HepG2 (cell line): ENCODE measurements around the gene SNAPC4. TPM values are rescaled to one million over a fixed set of nuclear protein-coding genes. Genes with fewer than 3 reads are reported as not detected.

Experiments used
- AHR ChIP-seq: IDR thresholded peaks from 2 replicates; pipeline ENCODE4 v1.6.1; 2018; ENCODE audit warnings: missing genetic modification reagents, missing compliant biosample characterization
- ATF7-NPFF ChIP-seq: sonication (generic); formaldehyde crosslinking; IDR thresholded peaks from 2 replicates; pipeline ENCODE4 v1.8.1; 2023; ENCODE audit warnings: mild to moderate bottlenecking, low read depth, missing genetic modification reagents, moderate library complexity
- FOXO4 ChIP-seq: sonication (generic); formaldehyde crosslinking; conservative IDR thresholded peaks from 2 replicates; pipeline ENCODE4 v1.8.1; 2023; ENCODE audit warnings: missing genetic modification reagents
- HNF1B ChIP-seq: sonication (generic); formaldehyde crosslinking; IDR thresholded peaks from 2 replicates; pipeline ENCODE4 v1.5.1; 2020; ENCODE audit warnings: mild to moderate bottlenecking, moderate library complexity, missing genetic modification reagents
- KLF11 ChIP-seq: IDR thresholded peaks from 2 replicates; pipeline ENCODE4 v1.6.1; 2016; ENCODE audit warnings: missing compliant biosample characterization
- MIXL1 ChIP-seq: IDR thresholded peaks from 2 replicates; pipeline ENCODE4 v1.6.1; 2016
- MXD3 ChIP-seq: IDR thresholded peaks from 2 replicates; pipeline ENCODE4 v1.6.1; 2016; ENCODE audit warnings: mild to moderate bottlenecking, missing biosample characterization, missing genetic modification reagents
- NR2C2 ChIP-seq: sonication (generic); formaldehyde crosslinking; IDR thresholded peaks from 2 replicates; pipeline ENCODE4 v1.4.0; 2020; ENCODE audit warnings: missing genetic modification reagents, mild to moderate bottlenecking, moderate library complexity, borderline replicate concordance
- PRMT3 ChIP-seq: sonication (generic); formaldehyde crosslinking; IDR thresholded peaks from 2 replicates; pipeline ENCODE4 v1.8.1; 2022; ENCODE audit warnings: low read depth, mild to moderate bottlenecking, moderate library complexity, missing genetic modification reagents, borderline replicate concordance
- SAP130 ChIP-seq: IDR thresholded peaks from 2 replicates; pipeline ENCODE4 v1.6.1; 2016; ENCODE audit warnings: low read depth
- TAF1 ChIP-seq: sonication (generic); formaldehyde crosslinking; IDR thresholded peaks from 2 replicates; pipeline ENCODE4 v1.4.0; 2020; ENCODE audit warnings: missing genetic modification reagents
- TCF7 ChIP-seq: sonication (generic); IDR thresholded peaks from 2 replicates; pipeline ENCODE4 v1.6.1; 2016; ENCODE audit warnings: antibody characterized with exemption, low read depth
- TCF7L2 ChIP-seq: IDR thresholded peaks from 2 replicates; pipeline ENCODE4 v1.6.1; 2011; ENCODE audit warnings: mild to moderate bottlenecking, low read depth, low read length, moderate library complexity
- TFDP1 ChIP-seq: IDR thresholded peaks from 2 replicates; pipeline ENCODE4 v1.6.1; 2016; ENCODE audit warnings: missing compliant biosample characterization, missing genetic modification reagents, borderline replicate concordance
- TFDP2 ChIP-seq: sonication (generic); formaldehyde crosslinking; IDR thresholded peaks from 2 replicates; pipeline ENCODE4 v1.4.0; 2020; ENCODE audit warnings: missing genetic modification reagents
- ZBTB46 ChIP-seq: sonication (generic); formaldehyde crosslinking; IDR thresholded peaks from 2 replicates; pipeline ENCODE4 v1.4.0; 2020; ENCODE audit warnings: mild to moderate bottlenecking, missing genetic modification reagents, borderline replicate concordance
- ZNF232 ChIP-seq: sonication (generic); formaldehyde crosslinking; IDR thresholded peaks from 2 replicates; pipeline ENCODE4 v1.4.0; 2020; ENCODE audit warnings: missing genetic modification reagents, borderline replicate concordance
- ZNF296 ChIP-seq: sonication (generic); formaldehyde crosslinking; conservative IDR thresholded peaks from 2 replicates; pipeline ENCODE4 v1.5.0; 2020; ENCODE audit warnings: mild to moderate bottlenecking, missing genetic modification reagents
- ZNF382 ChIP-seq: sonication (generic); formaldehyde crosslinking; IDR thresholded peaks from 2 replicates; pipeline ENCODE4 v1.5.0; 2020; ENCODE audit warnings: missing genetic modification reagents, mild to moderate bottlenecking, borderline replicate concordance
- ZNF83 ChIP-seq: sonication (generic); formaldehyde crosslinking; IDR thresholded peaks from 2 replicates; pipeline ENCODE4 v1.4.0; 2020; ENCODE audit warnings: missing genetic modification reagents, mild to moderate bottlenecking, borderline replicate concordance
- ZSCAN22 ChIP-seq: sonication (generic); formaldehyde crosslinking; IDR thresholded peaks from 2 replicates; pipeline ENCODE4 v1.4.0; 2020; ENCODE audit warnings: mild to moderate bottlenecking, missing genetic modification reagents
- ZSCAN31 ChIP-seq: sonication (generic); formaldehyde crosslinking; IDR thresholded peaks from 2 replicates; pipeline ENCODE4 v1.5.0; 2020; ENCODE audit warnings: low read depth, mild to moderate bottlenecking, missing genetic modification reagents
- polyA plus RNA-seq, 8 experiments: library from polyadenylated mRNA; depleted of rRNA in 3 of 8; stranded (reverse) in 7 of 8; unstranded in 1 of 8; fragments of >200 nt; fragmentation: Illumina TruSeq in 4 of 8; extraction: Trizol in 4 of 8; gene quantifications; 2 replicates each; pipeline versions ENCODE4 v1.2.1 to v1.2.3, GENCODE V29; 2011 to 2016; ENCODE audit warnings: low read depth in 4 of 8, missing spikeins in 1 of 8, mixed read lengths in 1 of 8; ENCODE audit not compliant: insufficient read depth in 1 of 8
- total RNA-seq, 5 experiments: library from RNA; depleted of rRNA; stranded (reverse); fragments of >200 nt; fragmentation: Illumina TruSeq; extraction: Trizol; gene quantifications; 2 replicates each; pipeline ENCODE4 v1.2.3, GENCODE V29; 2016; ENCODE audit warnings: low read depth in 1 of 5

SNAPC4 gene
- total and polyA plus RNA-seq, 2 of the 13 experiments (the other 11 are each of a cell fraction or from before 2014, with no cell fraction given): 2.0 to 6.0 TPM

GRCh38 chr9:136363106-136363948 lies 36.6 kb downstream of the SNAPC4 start, which contains the start of gene DNLZ (continued):
- TF ChIP-seq MXD3 (CRISPR knock-in tag): peak; percentile 77
- TF ChIP-seq PRMT3: peak; percentile 77; the same call in 1 of the 2 replicates
- TF ChIP-seq ZSCAN22: peak; percentile 79; the same call in 1 of the 2 replicates
- TF ChIP-seq FOXO4: no peak
- TF ChIP-seq ZNF83: no peak
- TF ChIP-seq ZBTB46: 0 out of 2 replicates have a peak, but pooled peaks have one; percentile 68
- TF ChIP-seq HNF1B (CRISPR knock-in tag): 0 out of 2 replicates have a peak, but pooled peaks have one; percentile 45
- TF ChIP-seq ZNF382 (CRISPR knock-in tag): no peak
- peak; percentile 98 for TF ChIP-seq TFDP1 (CRISPR knock-in tag)
- TF ChIP-seq TAF1: peak; percentile 72
- TF ChIP-seq ZSCAN31 (CRISPR knock-in tag): peak; percentile 55; the same call in 1 of the 2 replicates
- TF ChIP-seq TCF7L2: no peak
- TF ChIP-seq TFDP2 (CRISPR knock-in tag): peak; percentile 94
- peak; percentile 94 for TF ChIP-seq SAP130 (CRISPR knock-in tag)
- no peak; the same call in 1 of the 2 replicates for TF ChIP-seq AHR (CRISPR knock-in tag)
- TF ChIP-seq KLF11: no peak
- no peak for TF ChIP-seq TCF7
- peak; percentile 96 for TF ChIP-seq NR2C2 (CRISPR knock-in tag)
- 0 out of 2 replicates have a peak, but pooled peaks have one; percentile 23 for TF ChIP-seq MIXL1 (CRISPR knock-in tag)
- no peak for TF ChIP-seq ZNF296 (CRISPR knock-in tag)
- no peak; the same call in 1 of the 2 replicates for TF ChIP-seq ZNF232
- peak; percentile 96 for TF ChIP-seq ATF7-NPFF (CRISPR knock-in tag)
